22Rv1 (cell line): ENCODE measurements around the gene ATP8B4.

ENCODE experiments used
- CTCF ChIP-seq: fragments of 450-650 bp; IDR thresholded peaks from 2 replicates; pipeline ENCODE4 v1.5.1; 2017; ENCODE audit warnings: mild to moderate bottlenecking
- ZFX ChIP-seq: fragments of 450-650 bp; IDR thresholded peaks from 2 replicates; pipeline ENCODE4 v1.6.1; 2017; ENCODE audit warnings: antibody characterized with exemption, borderline replicate concordance

GRCh38 chr15:49990835-49991545 lies 128.0 kb downstream of the ATP8B4 start:
- no peak for TF ChIP-seq CTCF
- no peak for TF ChIP-seq ZFX
